HG03025 (cell line): Measurements from ENCODE around the gene PLK5.

Experiments used
- ATAC-seq: cut with Tn5 transposase; IDR thresholded peaks from one replicate; pipeline ENCODE4 v1.9.1; 2021; ENCODE audit warnings: mild to moderate bottlenecking, moderate library complexity; ENCODE audit not compliant: unreplicated experiment, low FRiP score

The PLK5 gene

GRCh38 chr19:1574354-1575136 is 50.7 kb downstream of the PLK5 start:
- ATAC-seq, result no peak

DNA sequence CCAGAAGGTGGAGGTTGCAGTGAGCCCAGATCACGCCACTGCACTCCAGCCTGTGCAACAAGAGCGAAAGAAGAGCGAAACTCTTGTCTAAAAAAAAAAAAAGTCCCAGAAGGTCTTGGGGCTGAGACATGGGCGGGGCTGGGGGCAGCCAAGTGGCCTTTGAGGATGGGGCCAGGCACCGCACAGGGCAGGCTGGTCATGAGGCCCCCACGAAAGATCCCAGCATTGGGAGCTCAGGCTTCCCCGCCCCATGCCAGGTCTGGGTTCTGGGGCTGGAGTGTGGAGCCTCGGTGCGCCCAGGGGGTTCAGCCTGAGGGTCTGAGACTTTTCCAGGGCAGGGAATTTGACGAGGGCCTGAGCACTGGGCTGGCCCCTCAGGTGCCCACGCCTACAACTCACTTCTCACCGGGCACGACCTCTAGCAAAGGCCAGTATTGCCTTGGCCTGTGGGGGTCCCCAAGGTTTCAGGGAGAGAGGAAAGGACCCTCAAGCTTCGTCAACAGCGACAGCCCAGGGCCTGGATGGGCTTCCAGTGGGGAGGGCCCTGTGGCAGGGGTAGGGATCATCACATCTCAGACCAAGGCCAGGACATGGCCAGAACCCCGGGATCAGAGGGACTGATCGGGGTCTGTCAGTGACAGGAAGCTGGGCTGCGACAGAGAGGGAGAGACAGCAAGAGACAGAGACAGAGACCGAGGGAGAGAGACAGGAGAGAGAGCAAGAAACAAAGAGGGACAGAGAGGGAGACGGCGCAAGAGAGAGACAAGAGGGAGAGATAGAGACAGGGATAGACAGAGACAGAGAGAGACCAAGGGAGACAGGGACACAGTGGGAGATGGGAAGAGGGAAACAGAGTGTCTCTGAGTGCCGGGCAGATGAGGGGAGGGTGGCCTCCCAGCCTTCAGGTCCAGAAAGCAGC is 51.7 kb downstream of the PLK5 start:
- ATAC-seq, result no peak

- ATAC-seq, result no peak
Measured at GRCh38 chr19:1576242-1577089, 52.6 kb downstream of the PLK5 start.

GRCh38 chr19:1577090-1577928 is 53.4 kb downstream of the PLK5 start:
- ATAC-seq, result no peak

DNA sequence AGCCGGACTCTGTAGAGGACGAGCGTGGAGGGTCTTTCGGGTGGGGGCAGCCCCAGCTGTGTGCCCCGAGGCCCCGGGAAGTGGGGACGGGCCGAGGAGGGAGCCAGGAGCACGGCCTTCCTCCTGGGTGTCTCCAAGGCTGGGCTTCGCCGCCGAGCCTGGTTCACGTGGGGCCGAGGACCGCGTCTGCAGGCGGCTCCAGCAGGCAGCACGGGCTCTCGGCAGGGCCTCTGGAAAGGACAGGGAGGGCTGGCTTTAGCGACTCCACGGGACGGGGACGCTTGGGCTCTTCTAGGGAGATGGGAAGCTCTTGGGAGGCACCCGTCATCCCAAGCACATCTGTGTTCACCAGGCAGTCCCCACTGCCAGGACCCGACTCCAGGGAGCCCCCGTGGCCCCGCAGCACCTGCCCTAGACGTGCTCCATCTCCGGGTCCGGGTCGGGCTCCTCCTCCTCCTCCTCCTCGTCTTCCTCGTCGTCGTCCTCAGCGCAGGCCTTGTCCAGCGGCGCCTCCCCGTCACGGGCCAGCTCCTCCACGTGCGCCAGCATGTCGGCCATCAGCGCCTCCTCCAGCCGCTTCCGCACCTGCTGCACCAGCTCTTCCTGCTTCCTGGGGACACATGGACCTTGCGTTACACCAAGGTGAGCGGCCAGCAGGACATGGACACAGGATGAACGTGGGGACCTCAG is 54.2 kb downstream of the PLK5 start:
- no peak for ATAC-seq

- no peak for ATAC-seq
Measured at GRCh38 chr19:1579222-1579621, 55.3 kb downstream of the PLK5 start.

- ATAC-seq, result no peak
Measured at GRCh38 chr19:1580382-1580781, 56.5 kb downstream of the PLK5 start.

GRCh38 chr19:1580957-1581356 is 57.1 kb downstream of the PLK5 start:
- ATAC-seq, result no peak

- no peak for ATAC-seq
Measured at GRCh38 chr19:1582201-1582600, 58.3 kb downstream of the PLK5 start.

DNA sequence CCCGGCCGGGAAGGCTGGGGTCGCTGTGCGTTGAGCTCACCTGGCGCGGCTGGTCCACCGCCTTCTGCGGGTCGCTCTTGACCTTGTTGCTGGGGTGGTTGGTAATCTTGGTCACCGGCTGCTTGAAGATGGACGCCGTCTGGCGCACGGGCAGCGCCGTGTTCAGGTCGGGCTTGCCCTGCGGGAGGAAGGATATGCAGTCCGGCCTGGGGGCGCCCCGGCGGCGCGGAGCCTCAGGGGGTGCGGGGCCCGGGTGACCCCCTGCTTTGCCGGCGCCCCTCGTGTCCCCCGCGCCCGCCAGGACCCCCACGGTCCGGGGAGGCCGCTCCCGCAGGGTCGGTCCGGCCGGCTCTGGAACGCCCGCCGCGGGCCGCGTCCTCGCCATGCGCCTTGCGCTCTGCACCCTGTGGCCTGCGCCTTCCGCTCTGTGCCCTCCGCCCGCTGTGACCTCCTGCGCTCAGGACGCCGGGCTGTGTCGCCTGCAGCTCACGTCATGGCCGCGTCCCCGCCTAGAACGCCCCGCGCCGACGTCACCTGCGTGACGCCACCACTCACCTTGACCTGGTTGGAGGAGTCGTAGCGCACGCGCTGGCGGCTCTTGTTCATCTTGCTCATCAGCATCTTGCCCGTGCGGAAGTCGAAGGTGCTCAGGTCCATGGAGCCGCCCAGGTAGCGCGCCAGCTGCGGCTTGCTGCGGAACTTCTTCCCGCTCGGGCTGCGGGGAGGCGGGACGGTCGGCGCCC is 60.8 kb downstream of the PLK5 start:
- ATAC-seq, result no peak

- ATAC-seq, result no peak
Measured at GRCh38 chr19:1585243-1585580, 61.3 kb downstream of the PLK5 start.
